GM23338 (cell line): ENCODE results near the gene IQSEC3. TPM values are rescaled to one million over a fixed set of nuclear protein-coding genes. Genes with fewer than 3 reads are reported as not detected.

ENCODE experiments used
- ATAC-seq: fragments of 200-7000 bp; cut with Tn5 transposase; 3 replicates; pipeline ENCODE4 v1.9.1; 2020
- DNase-seq: peaks from one replicate; pipeline ENCODE4 v3.0.0-alpha.2; 2015; ENCODE audit warnings: low spot score
- H2AFZ ChIP-seq: fragments of 200-600 bp; sonication (generic); 2 replicates; pipeline ENCODE4 v1.8.0; 2016; ENCODE audit warnings: antibody characterized with exemption, mild to moderate bottlenecking, moderate library complexity
- H3F3A ChIP-seq: fragments of 200-600 bp; sonication (generic); replicated peaks from 2 replicates; pipeline ENCODE4 v1.8.0; 2017; ENCODE audit warnings: antibody characterized with exemption, mixed run types, low read depth
- H3K27ac ChIP-seq: fragments of 200-600 bp; sonication (generic); 2 replicates; pipeline ENCODE4 v1.6.1; 2016; ENCODE audit warnings: low read depth
- H3K27me3 ChIP-seq: fragments of 200-600 bp; sonication (generic); 2 replicates; pipeline ENCODE4 v1.8.0; 2016; ENCODE audit warnings: mild to moderate bottlenecking, mixed run types, moderate library complexity; ENCODE audit not compliant: insufficient read depth
- H3K36me3 ChIP-seq: fragments of 200-600 bp; sonication (generic); 2 replicates; pipeline ENCODE4 v1.8.0; 2016; ENCODE audit warnings: mild to moderate bottlenecking; ENCODE audit not compliant: insufficient read depth
- H3K4me1 ChIP-seq: fragments of 200-600 bp; sonication (generic); 2 replicates; pipeline ENCODE4 v1.8.0; 2016; ENCODE audit warnings: mild to moderate bottlenecking, moderate library complexity; ENCODE audit not compliant: insufficient read depth
- H3K4me2 ChIP-seq: fragments of 200-600 bp; sonication (generic); 2 replicates; pipeline ENCODE4 v1.7.1; 2017; ENCODE audit warnings: mixed run types
- H3K4me3 ChIP-seq: fragments of 200-600 bp; sonication (generic); 2 replicates; pipeline ENCODE4 v1.6.1; 2016; ENCODE audit warnings: mixed run types
- H3K79me2 ChIP-seq: fragments of 200-600 bp; sonication (generic); replicated peaks from 2 replicates; pipeline ENCODE4 v1.8.0; 2017; ENCODE audit warnings: mild to moderate bottlenecking; ENCODE audit not compliant: insufficient read depth
- H3K9me2 ChIP-seq: fragments of 200-600 bp; sonication (generic); 2 replicates; pipeline ENCODE4 v1.8.0; 2017; ENCODE audit not compliant: insufficient read depth
- H4K20me1 ChIP-seq: fragments of 200-600 bp; sonication (generic); replicated peaks from 2 replicates; pipeline ENCODE4 v1.8.0; 2017; ENCODE audit warnings: mild to moderate bottlenecking; ENCODE audit not compliant: insufficient read depth
- H3K27ac Mint-ChIP-seq: 2 replicates; pipeline ENCODE4 v1.8.0; 2020; ENCODE audit warnings: inconsistent platforms, mild to moderate bottlenecking, moderate library complexity, mixed read lengths
- H3K27me3 Mint-ChIP-seq: 3 replicates; pipeline ENCODE4 v1.8.0; 2022; ENCODE audit warnings: low read depth, mild to moderate bottlenecking, moderate library complexity, mixed read lengths, inconsistent platforms; ENCODE audit not compliant: insufficient read depth, poor library complexity
- H3K36me3 Mint-ChIP-seq: 3 replicates; pipeline ENCODE4 v1.8.0; 2021; ENCODE audit warnings: low read depth, mild to moderate bottlenecking, inconsistent platforms, moderate library complexity, mixed read lengths
- H3K4me1 Mint-ChIP-seq: 3 replicates; pipeline ENCODE4 v1.8.0; 2020; ENCODE audit warnings: mild to moderate bottlenecking, inconsistent platforms, mixed read lengths
- H3K4me3 Mint-ChIP-seq: 3 replicates; pipeline ENCODE4 v1.8.0; 2021; ENCODE audit warnings: moderate library complexity, mild to moderate bottlenecking, inconsistent platforms, mixed read lengths
- H3K9me3 Mint-ChIP-seq: 3 replicates; pipeline ENCODE4 v1.8.0; 2020; ENCODE audit warnings: moderate library complexity, mild to moderate bottlenecking, inconsistent platforms, mixed read lengths
- CREB1 ChIP-seq: fragments of 250-450 bp; sonication (Bioruptor Pico); IDR thresholded peaks from 2 replicates; pipeline ENCODE4 v1.5.0; 2020; ENCODE audit warnings: low read depth, mild to moderate bottlenecking, moderate library complexity
- NANOG ChIP-seq: IDR thresholded peaks from 2 replicates; pipeline ENCODE4 v1.6.1; 2016; ENCODE audit warnings: antibody characterized with exemption, borderline replicate concordance
- STAT1 ChIP-seq: IDR thresholded peaks from one replicate; pipeline ENCODE4 v1.6.1; 2016; ENCODE audit warnings: antibody characterized with exemption; ENCODE audit not compliant: unreplicated experiment
- ZNF331 ChIP-seq: fragments of 250-450 bp; sonication (Bioruptor Pico); IDR thresholded peaks from 2 replicates; pipeline ENCODE4 v1.5.0; 2020; ENCODE audit warnings: low read depth, mild to moderate bottlenecking, moderate library complexity
- polyA plus RNA-seq: library from polyadenylated mRNA; unstranded; fragments of >200 nt; fragmentation: Nextera tagmentation; extraction: Ambion mirVana; gene quantifications from 2 replicates; pipeline ENCODE4 v1.2.1, GENCODE V29; 2016
- total RNA-seq: library from RNA; depleted of rRNA; stranded (reverse); fragments of >200 nt; shearing (Covaris generic); gene quantifications from 2 replicates; pipeline ENCODE4 v1.2.3, GENCODE V29; 2014
- TF ChIP-seq, protein P1 (sequence below), 2 experiments: fragments of 200-600 bp in 1 of 2; sonication (generic) in 1 of 2; conservative IDR thresholded peaks; 2 replicates each; pipeline versions ENCODE4 v1.5.1 to v1.6.1; 2016 to 2017; ENCODE audit warnings: antibody characterized with exemption in 2 of 2, low read depth in 2 of 2, mild to moderate bottlenecking in 2 of 2, moderate library complexity in 1 of 2
- TF ChIP-seq, protein P2 (sequence below): fragments of 250-450 bp; sonication (Bioruptor Pico); IDR thresholded peaks from 2 replicates; pipeline ENCODE4 v1.5.0; 2020; ENCODE audit warnings: mild to moderate bottlenecking, moderate library complexity
- TF ChIP-seq, protein P3 (sequence below): IDR thresholded peaks from 2 replicates; pipeline ENCODE4 v1.6.1; 2016; ENCODE audit warnings: antibody characterized with exemption
- TF ChIP-seq, protein P4 (sequence below): IDR thresholded peaks from one replicate; pipeline ENCODE4 v1.6.1; 2018; ENCODE audit warnings: antibody characterized with exemption; ENCODE audit not compliant: unreplicated experiment

IQSEC3 gene
- total and polyA plus RNA-seq, 2 experiments from 2014 or later = 2.1 to 3.6 TPM

DNA sequence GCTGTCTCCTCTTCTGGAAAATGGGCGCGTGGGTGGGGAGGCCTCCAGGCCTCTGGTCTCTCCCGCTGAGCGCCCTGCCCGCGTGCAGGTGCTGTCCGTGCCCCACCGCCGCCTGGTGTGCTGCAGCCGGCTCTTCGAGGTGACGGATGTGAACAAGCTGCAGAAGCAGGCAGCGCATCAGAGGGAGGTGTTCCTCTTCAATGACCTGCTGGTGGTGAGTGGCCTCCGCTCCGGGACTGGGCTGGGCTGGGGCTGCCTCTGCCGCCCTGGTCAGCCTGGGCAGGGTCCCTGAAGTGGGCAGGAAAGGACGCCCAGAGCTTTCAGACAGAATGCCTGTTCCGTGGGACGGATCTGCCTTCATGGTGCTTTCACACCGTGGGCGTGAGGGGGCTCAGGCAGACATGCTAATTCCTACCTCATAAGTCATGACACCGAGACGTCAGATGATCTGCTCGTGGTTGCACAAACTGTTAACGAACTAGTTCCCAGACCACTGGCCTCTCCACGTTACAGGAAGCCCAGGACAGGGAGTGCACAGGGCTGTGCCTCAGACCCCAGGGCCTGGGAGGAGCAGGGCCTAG is 96.9 kb downstream of the IQSEC3 start:
- Histone ChIP-seq H3K27ac (no peak overlapping the region), H3K79me2 (no peaks in the 10 kb centered on the region), H2AFZ (no peak overlapping the region), H4K20me1 (no peaks in the 10 kb centered on the region; the same call in 1 of the 2 replicates), H3K4me1 (no peaks in the 10 kb centered on the region; the same call in 1 of the 2 replicates), H3K36me3 (no peaks in the 10 kb centered on the region), H3K27me3 (no peaks in the 10 kb centered on the region), H3K9me2 (no peaks in the 10 kb centered on the region), H3F3A (no peaks in the 10 kb centered on the region), H3K4me2 (no peak overlapping the region), H3K4me3 (no peak overlapping the region)
- TF ChIP-seq ZNF331 (CRISPR knock-in tag) = no peak
- TF ChIP-seq, protein P1, sequence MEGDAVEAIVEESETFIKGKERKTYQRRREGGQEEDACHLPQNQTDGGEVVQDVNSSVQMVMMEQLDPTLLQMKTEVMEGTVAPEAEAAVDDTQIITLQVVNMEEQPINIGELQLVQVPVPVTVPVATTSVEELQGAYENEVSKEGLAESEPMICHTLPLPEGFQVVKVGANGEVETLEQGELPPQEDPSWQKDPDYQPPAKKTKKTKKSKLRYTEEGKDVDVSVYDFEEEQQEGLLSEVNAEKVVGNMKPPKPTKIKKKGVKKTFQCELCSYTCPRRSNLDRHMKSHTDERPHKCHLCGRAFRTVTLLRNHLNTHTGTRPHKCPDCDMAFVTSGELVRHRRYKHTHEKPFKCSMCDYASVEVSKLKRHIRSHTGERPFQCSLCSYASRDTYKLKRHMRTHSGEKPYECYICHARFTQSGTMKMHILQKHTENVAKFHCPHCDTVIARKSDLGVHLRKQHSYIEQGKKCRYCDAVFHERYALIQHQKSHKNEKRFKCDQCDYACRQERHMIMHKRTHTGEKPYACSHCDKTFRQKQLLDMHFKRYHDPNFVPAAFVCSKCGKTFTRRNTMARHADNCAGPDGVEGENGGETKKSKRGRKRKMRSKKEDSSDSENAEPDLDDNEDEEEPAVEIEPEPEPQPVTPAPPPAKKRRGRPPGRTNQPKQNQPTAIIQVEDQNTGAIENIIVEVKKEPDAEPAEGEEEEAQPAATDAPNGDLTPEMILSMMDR (conservative IDR thresholded peaks at IDR 0.05; ENCODE audit: low read depth in 2 of 2) = no peak
- TF ChIP-seq STAT1 = no peak
- TF ChIP-seq, protein P2, sequence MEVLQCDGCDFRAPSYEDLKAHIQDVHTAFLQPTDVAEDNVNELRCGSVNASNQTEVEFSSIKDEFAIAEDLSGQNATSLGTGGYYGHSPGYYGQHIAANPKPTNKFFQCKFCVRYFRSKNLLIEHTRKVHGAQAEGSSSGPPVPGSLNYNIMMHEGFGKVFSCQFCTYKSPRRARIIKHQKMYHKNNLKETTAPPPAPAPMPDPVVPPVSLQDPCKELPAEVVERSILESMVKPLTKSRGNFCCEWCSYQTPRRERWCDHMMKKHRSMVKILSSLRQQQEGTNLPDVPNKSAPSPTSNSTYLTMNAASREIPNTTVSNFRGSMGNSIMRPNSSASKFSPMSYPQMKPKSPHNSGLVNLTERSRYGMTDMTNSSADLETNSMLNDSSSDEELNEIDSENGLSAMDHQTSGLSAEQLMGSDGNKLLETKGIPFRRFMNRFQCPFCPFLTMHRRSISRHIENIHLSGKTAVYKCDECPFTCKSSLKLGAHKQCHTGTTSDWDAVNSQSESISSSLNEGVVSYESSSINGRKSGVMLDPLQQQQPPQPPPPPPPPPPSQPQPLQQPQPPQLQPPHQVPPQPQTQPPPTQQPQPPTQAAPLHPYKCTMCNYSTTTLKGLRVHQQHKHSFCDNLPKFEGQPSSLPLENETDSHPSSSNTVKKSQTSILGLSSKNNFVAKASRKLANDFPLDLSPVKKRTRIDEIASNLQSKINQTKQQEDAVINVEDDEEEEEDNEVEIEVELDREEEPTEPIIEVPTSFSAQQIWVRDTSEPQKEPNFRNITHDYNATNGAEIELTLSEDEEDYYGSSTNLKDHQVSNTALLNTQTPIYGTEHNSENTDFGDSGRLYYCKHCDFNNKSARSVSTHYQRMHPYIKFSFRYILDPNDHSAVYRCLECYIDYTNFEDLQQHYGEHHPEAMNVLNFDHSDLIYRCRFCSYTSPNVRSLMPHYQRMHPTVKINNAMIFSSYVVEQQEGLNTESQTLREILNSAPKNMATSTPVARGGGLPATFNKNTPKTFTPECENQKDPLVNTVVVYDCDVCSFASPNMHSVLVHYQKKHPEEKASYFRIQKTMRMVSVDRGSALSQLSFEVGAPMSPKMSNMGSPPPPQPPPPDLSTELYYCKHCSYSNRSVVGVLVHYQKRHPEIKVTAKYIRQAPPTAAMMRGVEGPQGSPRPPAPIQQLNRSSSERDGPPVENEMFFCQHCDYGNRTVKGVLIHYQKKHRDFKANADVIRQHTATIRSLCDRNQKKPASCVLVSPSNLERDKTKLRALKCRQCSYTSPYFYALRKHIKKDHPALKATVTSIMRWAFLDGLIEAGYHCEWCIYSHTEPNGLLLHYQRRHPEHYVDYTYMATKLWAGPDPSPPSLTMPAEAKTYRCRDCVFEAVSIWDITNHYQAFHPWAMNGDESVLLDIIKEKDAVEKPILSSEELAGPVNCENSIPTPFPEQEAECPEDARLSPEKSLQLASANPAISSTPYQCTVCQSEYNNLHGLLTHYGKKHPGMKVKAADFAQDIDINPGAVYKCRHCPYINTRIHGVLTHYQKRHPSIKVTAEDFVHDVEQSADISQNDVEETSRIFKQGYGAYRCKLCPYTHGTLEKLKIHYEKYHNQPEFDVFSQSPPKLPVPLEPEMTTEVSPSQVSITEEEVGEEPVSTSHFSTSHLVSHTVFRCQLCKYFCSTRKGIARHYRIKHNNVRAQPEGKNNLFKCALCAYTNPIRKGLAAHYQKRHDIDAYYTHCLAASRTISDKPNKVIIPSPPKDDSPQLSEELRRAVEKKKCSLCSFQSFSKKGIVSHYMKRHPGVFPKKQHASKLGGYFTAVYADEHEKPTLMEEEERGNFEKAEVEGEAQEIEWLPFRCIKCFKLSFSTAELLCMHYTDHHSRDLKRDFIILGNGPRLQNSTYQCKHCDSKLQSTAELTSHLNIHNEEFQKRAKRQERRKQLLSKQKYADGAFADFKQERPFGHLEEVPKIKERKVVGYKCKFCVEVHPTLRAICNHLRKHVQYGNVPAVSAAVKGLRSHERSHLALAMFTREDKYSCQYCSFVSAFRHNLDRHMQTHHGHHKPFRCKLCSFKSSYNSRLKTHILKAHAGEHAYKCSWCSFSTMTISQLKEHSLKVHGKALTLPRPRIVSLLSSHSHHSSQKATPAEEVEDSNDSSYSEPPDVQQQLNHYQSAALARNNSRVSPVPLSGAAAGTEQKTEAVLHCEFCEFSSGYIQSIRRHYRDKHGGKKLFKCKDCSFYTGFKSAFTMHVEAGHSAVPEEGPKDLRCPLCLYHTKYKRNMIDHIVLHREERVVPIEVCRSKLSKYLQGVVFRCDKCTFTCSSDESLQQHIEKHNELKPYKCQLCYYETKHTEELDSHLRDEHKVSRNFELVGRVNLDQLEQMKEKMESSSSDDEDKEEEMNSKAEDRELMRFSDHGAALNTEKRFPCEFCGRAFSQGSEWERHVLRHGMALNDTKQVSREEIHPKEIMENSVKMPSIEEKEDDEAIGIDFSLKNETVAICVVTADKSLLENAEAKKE (CRISPR knock-in tag) = no peak
- TF ChIP-seq, protein P3, sequence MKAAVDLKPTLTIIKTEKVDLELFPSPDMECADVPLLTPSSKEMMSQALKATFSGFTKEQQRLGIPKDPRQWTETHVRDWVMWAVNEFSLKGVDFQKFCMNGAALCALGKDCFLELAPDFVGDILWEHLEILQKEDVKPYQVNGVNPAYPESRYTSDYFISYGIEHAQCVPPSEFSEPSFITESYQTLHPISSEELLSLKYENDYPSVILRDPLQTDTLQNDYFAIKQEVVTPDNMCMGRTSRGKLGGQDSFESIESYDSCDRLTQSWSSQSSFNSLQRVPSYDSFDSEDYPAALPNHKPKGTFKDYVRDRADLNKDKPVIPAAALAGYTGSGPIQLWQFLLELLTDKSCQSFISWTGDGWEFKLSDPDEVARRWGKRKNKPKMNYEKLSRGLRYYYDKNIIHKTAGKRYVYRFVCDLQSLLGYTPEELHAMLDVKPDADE = no peak
- TF ChIP-seq, protein P4, sequence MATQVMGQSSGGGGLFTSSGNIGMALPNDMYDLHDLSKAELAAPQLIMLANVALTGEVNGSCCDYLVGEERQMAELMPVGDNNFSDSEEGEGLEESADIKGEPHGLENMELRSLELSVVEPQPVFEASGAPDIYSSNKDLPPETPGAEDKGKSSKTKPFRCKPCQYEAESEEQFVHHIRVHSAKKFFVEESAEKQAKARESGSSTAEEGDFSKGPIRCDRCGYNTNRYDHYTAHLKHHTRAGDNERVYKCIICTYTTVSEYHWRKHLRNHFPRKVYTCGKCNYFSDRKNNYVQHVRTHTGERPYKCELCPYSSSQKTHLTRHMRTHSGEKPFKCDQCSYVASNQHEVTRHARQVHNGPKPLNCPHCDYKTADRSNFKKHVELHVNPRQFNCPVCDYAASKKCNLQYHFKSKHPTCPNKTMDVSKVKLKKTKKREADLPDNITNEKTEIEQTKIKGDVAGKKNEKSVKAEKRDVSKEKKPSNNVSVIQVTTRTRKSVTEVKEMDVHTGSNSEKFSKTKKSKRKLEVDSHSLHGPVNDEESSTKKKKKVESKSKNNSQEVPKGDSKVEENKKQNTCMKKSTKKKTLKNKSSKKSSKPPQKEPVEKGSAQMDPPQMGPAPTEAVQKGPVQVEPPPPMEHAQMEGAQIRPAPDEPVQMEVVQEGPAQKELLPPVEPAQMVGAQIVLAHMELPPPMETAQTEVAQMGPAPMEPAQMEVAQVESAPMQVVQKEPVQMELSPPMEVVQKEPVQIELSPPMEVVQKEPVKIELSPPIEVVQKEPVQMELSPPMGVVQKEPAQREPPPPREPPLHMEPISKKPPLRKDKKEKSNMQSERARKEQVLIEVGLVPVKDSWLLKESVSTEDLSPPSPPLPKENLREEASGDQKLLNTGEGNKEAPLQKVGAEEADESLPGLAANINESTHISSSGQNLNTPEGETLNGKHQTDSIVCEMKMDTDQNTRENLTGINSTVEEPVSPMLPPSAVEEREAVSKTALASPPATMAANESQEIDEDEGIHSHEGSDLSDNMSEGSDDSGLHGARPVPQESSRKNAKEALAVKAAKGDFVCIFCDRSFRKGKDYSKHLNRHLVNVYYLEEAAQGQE = no peak
- TF ChIP-seq CREB1 = no peak
- TF ChIP-seq NANOG = no peak
- Mint-ChIP-seq H3K4me1 (peaks cover 26% of the 10 kb centered on the region), H3K27ac (no peak overlapping the region), H3K4me3 (no peak overlapping the region), H3K36me3 (no peaks in the 10 kb centered on the region; the same call in 2 of the 3 replicates), H3K27me3 (peaks cover 16% of the 10 kb centered on the region), H3K9me3 (peaks cover 3% of the 10 kb centered on the region; the same call in 1 of the 3 replicates)
- DNase-seq (no peak), ATAC-seq (no peak)
